Liver (tissue), 3 donors: ENCODE data around the gene RTF2.

Experiments used
- FOXA1 ChIP-seq: IDR thresholded peaks from 2 replicates; pipeline ENCODE4 v1.6.1; 2016; ENCODE audit warnings: antibody characterized with exemption
- GABPA ChIP-seq, 2 donors: IDR thresholded peaks in 1 of 2; conservative IDR thresholded peaks in 1 of 2; 2 replicates each; pipeline ENCODE4 v1.6.1; 2016; ENCODE audit warnings: antibody characterized with exemption in 2 of 2, mild to moderate bottlenecking in 1 of 2, moderate library complexity in 1 of 2
- JUND ChIP-seq, 2 donors: IDR thresholded peaks; 2 replicates each; pipeline ENCODE4 v1.6.1; 2016; ENCODE audit warnings: antibody characterized with exemption in 2 of 2
- RAD21 ChIP-seq, 2 donors: IDR thresholded peaks; 2 replicates each; pipeline ENCODE4 v1.6.1; 2016; ENCODE audit warnings: antibody characterized with exemption in 2 of 2, mild to moderate bottlenecking in 2 of 2
- SP1 ChIP-seq: IDR thresholded peaks from 2 replicates; pipeline ENCODE4 v1.6.1; 2018; ENCODE audit warnings: antibody characterized with exemption, mild to moderate bottlenecking
- TAF1 ChIP-seq: conservative IDR thresholded peaks from 2 replicates; pipeline ENCODE4 v1.6.1; 2016; ENCODE audit warnings: antibody characterized with exemption, mild to moderate bottlenecking
- YY1 ChIP-seq: IDR thresholded peaks from 2 replicates; pipeline ENCODE4 v1.6.1; 2016; ENCODE audit warnings: antibody characterized with exemption, mild to moderate bottlenecking
- TF ChIP-seq, protein P1 (sequence below): fragments of 150-350 bp; IDR thresholded peaks from 2 replicates; pipeline ENCODE4 v1.5.1; 2017; ENCODE audit warnings: improper control_type of control experiment, low read depth, low read length; ENCODE audit not compliant: missing input control
- TF ChIP-seq, protein P2 (sequence below): IDR thresholded peaks from 2 replicates; pipeline ENCODE4 v1.6.1; 2016; ENCODE audit warnings: antibody characterized with exemption, mild to moderate bottlenecking
- TF ChIP-seq, protein P3 (sequence below): IDR thresholded peaks from 2 replicates; pipeline ENCODE4 v1.6.1; 2016; ENCODE audit warnings: antibody characterized with exemption
- TF ChIP-seq, protein P4 (sequence below): IDR thresholded peaks from 2 replicates; pipeline ENCODE4 v1.6.1; 2016; ENCODE audit warnings: antibody characterized with exemption
- TF ChIP-seq, protein P5 (sequence below): IDR thresholded peaks from 2 replicates; pipeline ENCODE4 v1.6.1; 2016; ENCODE audit warnings: antibody characterized with exemption
- donor health status: healthy.
- donor health status: healthy.

DNA sequence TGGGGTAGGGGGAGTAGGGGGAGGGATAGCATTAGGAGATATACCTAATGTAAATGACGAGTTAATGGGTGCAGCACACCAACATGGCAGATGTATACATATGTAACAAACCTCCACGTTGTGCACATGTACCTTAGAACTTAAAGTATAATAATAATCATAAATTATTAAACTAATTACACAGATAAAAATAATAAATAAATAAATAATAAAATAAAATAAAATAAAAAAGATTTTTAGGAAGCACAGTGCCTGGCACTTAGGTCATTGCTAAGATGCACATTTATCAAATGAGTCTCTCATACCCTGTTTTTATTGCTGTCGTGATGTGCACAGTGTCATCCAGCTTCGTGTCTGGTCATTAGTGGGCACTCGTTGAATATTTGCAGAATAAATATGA, 19.0 kb upstream of the RTF2 start:
- TF ChIP-seq, protein P1, sequence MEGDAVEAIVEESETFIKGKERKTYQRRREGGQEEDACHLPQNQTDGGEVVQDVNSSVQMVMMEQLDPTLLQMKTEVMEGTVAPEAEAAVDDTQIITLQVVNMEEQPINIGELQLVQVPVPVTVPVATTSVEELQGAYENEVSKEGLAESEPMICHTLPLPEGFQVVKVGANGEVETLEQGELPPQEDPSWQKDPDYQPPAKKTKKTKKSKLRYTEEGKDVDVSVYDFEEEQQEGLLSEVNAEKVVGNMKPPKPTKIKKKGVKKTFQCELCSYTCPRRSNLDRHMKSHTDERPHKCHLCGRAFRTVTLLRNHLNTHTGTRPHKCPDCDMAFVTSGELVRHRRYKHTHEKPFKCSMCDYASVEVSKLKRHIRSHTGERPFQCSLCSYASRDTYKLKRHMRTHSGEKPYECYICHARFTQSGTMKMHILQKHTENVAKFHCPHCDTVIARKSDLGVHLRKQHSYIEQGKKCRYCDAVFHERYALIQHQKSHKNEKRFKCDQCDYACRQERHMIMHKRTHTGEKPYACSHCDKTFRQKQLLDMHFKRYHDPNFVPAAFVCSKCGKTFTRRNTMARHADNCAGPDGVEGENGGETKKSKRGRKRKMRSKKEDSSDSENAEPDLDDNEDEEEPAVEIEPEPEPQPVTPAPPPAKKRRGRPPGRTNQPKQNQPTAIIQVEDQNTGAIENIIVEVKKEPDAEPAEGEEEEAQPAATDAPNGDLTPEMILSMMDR, result no peak
- no peak for TF ChIP-seq JUND (IDR thresholded peaks at IDR 0.05)
- TF ChIP-seq, protein P2, sequence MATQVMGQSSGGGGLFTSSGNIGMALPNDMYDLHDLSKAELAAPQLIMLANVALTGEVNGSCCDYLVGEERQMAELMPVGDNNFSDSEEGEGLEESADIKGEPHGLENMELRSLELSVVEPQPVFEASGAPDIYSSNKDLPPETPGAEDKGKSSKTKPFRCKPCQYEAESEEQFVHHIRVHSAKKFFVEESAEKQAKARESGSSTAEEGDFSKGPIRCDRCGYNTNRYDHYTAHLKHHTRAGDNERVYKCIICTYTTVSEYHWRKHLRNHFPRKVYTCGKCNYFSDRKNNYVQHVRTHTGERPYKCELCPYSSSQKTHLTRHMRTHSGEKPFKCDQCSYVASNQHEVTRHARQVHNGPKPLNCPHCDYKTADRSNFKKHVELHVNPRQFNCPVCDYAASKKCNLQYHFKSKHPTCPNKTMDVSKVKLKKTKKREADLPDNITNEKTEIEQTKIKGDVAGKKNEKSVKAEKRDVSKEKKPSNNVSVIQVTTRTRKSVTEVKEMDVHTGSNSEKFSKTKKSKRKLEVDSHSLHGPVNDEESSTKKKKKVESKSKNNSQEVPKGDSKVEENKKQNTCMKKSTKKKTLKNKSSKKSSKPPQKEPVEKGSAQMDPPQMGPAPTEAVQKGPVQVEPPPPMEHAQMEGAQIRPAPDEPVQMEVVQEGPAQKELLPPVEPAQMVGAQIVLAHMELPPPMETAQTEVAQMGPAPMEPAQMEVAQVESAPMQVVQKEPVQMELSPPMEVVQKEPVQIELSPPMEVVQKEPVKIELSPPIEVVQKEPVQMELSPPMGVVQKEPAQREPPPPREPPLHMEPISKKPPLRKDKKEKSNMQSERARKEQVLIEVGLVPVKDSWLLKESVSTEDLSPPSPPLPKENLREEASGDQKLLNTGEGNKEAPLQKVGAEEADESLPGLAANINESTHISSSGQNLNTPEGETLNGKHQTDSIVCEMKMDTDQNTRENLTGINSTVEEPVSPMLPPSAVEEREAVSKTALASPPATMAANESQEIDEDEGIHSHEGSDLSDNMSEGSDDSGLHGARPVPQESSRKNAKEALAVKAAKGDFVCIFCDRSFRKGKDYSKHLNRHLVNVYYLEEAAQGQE, result no peak
- no peak for TF ChIP-seq YY1
- TF ChIP-seq TAF1, result no peak
- TF ChIP-seq, protein P3, sequence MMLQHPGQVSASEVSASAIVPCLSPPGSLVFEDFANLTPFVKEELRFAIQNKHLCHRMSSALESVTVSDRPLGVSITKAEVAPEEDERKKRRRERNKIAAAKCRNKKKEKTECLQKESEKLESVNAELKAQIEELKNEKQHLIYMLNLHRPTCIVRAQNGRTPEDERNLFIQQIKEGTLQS, result no peak
- no peak for TF ChIP-seq RAD21 (IDR thresholded peaks at IDR 0.05)
- TF ChIP-seq, protein P4, sequence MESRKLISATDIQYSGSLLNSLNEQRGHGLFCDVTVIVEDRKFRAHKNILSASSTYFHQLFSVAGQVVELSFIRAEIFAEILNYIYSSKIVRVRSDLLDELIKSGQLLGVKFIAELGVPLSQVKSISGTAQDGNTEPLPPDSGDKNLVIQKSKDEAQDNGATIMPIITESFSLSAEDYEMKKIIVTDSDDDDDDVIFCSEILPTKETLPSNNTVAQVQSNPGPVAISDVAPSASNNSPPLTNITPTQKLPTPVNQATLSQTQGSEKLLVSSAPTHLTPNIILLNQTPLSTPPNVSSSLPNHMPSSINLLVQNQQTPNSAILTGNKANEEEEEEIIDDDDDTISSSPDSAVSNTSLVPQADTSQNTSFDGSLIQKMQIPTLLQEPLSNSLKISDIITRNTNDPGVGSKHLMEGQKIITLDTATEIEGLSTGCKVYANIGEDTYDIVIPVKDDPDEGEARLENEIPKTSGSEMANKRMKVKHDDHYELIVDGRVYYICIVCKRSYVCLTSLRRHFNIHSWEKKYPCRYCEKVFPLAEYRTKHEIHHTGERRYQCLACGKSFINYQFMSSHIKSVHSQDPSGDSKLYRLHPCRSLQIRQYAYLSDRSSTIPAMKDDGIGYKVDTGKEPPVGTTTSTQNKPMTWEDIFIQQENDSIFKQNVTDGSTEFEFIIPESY, result no peak
- no peak for TF ChIP-seq SP1
- TF ChIP-seq GABPA (IDR thresholded peaks at IDR 0.05 in 1 of 2, conservative IDR thresholded peaks at IDR 0.05 in 1 of 2), result no peak
- no peak for TF ChIP-seq FOXA1
- TF ChIP-seq, protein P5, sequence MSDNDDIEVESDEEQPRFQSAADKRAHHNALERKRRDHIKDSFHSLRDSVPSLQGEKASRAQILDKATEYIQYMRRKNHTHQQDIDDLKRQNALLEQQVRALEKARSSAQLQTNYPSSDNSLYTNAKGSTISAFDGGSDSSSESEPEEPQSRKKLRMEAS, result no peak
